Parathyroid adenoma (tissue), 2 donors: Measurements from ENCODE around the gene ADPRHL1.
"Not testable (repeated sequence)": the region's sequence is repeated elsewhere in the genome, so short reads cannot be mapped to it uniquely, and the experiment has no call there.

Source experiments
- H2AFZ ChIP-seq: fragments of 300-600 bp; sonication (generic); one replicate; pipeline ENCODE4 v1.7.0; 2017; ENCODE audit warnings: antibody characterized with exemption, mild to moderate bottlenecking
- H3K27ac ChIP-seq: fragments of 300-600 bp; sonication (generic); one replicate; pipeline ENCODE4 v1.7.0; 2017
- H3K27me3 ChIP-seq: fragments of 300-600 bp; sonication (generic); one replicate; pipeline ENCODE4 v1.7.0; 2017; ENCODE audit warnings: low read length; ENCODE audit not compliant: control insufficient read depth, insufficient read depth
- H3K36me3 ChIP-seq: fragments of 300-600 bp; sonication (generic); one replicate; pipeline ENCODE4 v1.7.0; 2017; ENCODE audit warnings: low read length; ENCODE audit not compliant: control insufficient read depth, insufficient read depth
- H3K4me1 ChIP-seq: fragments of 300-600 bp; sonication (generic); one replicate; pipeline ENCODE4 v1.7.0; 2017; ENCODE audit warnings: control low read depth
- H3K4me2 ChIP-seq: fragments of 300-600 bp; sonication (generic); one replicate; pipeline ENCODE4 v1.7.0; 2017; ENCODE audit warnings: low read length
- H3K4me3 ChIP-seq: fragments of 300-600 bp; sonication (generic); one replicate; pipeline ENCODE4 v1.7.0; 2017; ENCODE audit warnings: low read depth, low read length
- H3K79me2 ChIP-seq: fragments of 300-600 bp; sonication (generic); one replicate; pipeline ENCODE4 v1.7.0; 2017; ENCODE audit warnings: control low read depth
- H3K9ac ChIP-seq: fragments of 300-600 bp; sonication (generic); one replicate; pipeline ENCODE4 v1.7.0; 2017; ENCODE audit warnings: mild to moderate bottlenecking
- H3K9me3 ChIP-seq: fragments of 300-600 bp; sonication (generic); one replicate; pipeline ENCODE4 v1.7.0; 2017; ENCODE audit warnings: low read length; ENCODE audit not compliant: control insufficient read depth
- CTCF ChIP-seq: fragments of 300-600 bp; sonication (generic); IDR thresholded peaks from one replicate; pipeline ENCODE4 v1.7.0; 2017; ENCODE audit warnings: antibody characterized with exemption, mild to moderate bottlenecking
- donor health status: primary hyperparathyroidism.

Gene ADPRHL1

DNA sequence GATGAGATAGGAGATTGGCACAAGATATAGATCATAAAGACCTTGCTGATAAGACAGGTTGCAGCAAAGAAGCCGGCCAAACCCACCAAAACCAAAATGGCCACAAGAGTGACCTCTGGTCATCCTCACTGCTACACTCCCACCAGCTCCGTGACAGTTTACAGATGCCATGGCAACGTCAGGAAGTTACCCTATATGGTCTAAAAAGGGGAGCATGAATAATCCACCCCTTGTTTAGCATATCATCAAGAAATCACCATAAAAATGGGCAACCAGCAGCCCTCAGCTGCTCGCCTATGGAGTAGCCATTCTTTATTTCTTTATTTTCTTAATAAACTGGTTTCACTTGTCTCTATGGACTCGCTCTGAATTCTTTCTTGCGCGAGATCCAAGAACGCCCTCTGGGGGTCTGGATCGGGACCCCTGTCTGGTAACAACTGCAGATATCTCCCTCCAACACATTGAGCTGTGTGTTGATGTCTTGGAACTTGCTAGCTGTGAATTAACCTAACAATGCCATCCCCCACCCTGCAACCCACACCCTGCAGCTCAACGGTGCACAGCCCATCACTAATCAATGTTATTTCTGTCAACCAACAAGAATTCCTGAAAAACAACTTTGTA is 62.3 kb downstream of the ADPRHL1 start:
- no peaks in the 10 kb centered on the region for H3K79me2 ChIP-seq
- no peak overlapping the region for H3K4me2 ChIP-seq
- H3K4me3 ChIP-seq, result no peak overlapping the region
- H3K9ac ChIP-seq, result no peak overlapping the region
- no peak overlapping the region for H2AFZ ChIP-seq
- no peak overlapping the region for H3K27ac ChIP-seq
- H3K36me3 ChIP-seq, result no peaks in the 10 kb centered on the region
- H3K27me3 ChIP-seq, result no peaks in the 10 kb centered on the region
- TF ChIP-seq CTCF, result no peak
- no peaks in the 10 kb centered on the region for H3K4me1 ChIP-seq
- no peaks in the 10 kb centered on the region for H3K9me3 ChIP-seq

DNA sequence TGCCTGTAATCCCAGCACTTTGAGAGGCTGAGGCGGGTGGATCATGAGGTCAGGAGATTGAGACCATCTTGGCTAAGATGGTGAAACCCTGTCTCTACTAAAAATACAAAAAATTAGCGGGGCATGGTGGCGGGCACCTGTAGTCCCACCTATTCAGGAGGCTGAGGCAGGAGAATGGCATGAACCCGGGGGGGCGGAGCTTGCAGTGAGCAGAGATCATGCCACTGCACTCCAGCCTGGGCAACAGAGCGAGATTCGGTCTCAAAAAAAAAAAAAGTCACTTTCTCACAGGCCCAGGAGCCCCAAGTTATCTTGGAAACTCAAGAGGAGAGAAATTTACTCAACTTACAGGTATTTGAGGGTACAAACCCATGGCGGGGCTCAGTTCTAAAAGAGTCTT is 63.7 kb downstream of the ADPRHL1 start:
- H3K27ac ChIP-seq, H3K4me2 ChIP-seq, H3K27me3 ChIP-seq, H3K4me1 ChIP-seq, H3K9me3 ChIP-seq, H3K79me2 ChIP-seq, H3K9ac ChIP-seq, H3K4me3 ChIP-seq, H2AFZ ChIP-seq, H3K36me3 ChIP-seq: not testable (repeated sequence)

- Histone ChIP-seq H3K9ac (no peak overlapping the region), H3K27me3 (no peaks in the 10 kb centered on the region), H2AFZ (no peak overlapping the region), H3K4me1 (no peaks in the 10 kb centered on the region), H3K9me3 (no peaks in the 10 kb centered on the region), H3K79me2 (no peaks in the 10 kb centered on the region), H3K36me3 (no peaks in the 10 kb centered on the region), H3K27ac (no peak overlapping the region), H3K4me3 (no peak overlapping the region), H3K4me2 (no peak overlapping the region)
- TF ChIP-seq CTCF, result no peak
Measured at GRCh38 chr13:113387396-113387795, 65.9 kb downstream of the ADPRHL1 start.

DNA sequence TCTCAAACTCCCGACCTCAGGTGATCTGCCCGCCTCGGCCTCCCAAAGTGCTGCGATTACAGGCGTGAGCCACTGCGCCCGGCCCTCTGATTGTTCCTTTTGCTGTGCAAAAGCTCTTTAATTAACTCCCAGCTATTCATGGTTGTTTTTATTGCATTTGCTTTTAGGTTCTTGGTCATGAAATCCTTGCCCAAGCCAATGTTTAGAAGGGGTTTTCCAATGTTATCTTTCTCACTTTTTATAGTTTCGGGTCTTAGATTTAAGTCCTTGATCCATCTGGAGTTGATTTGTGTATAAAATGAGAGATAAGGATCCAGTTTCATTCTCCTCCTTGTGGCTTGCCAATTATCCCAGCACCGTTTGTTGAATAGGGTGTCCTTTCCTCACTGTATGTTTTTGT is 70.2 kb downstream of the ADPRHL1 start:
- Histone ChIP-seq H3K27me3 (no peaks in the 10 kb centered on the region), H2AFZ (no peak overlapping the region), H3K4me3 (no peak overlapping the region), H3K36me3 (no peaks in the 10 kb centered on the region), H3K9me3 (no peaks in the 10 kb centered on the region), H3K9ac (no peak overlapping the region), H3K4me1 (no peaks in the 10 kb centered on the region), H3K27ac (no peak overlapping the region), H3K79me2 (no peaks in the 10 kb centered on the region), H3K4me2 (no peak overlapping the region)
- no peak for TF ChIP-seq CTCF

- H3K36me3 ChIP-seq, H3K9me3 ChIP-seq, H3K27me3 ChIP-seq: not testable (repeated sequence)
Measured at GRCh38 chr13:113382542-113382941, 70.7 kb downstream of the ADPRHL1 start.

DNA sequence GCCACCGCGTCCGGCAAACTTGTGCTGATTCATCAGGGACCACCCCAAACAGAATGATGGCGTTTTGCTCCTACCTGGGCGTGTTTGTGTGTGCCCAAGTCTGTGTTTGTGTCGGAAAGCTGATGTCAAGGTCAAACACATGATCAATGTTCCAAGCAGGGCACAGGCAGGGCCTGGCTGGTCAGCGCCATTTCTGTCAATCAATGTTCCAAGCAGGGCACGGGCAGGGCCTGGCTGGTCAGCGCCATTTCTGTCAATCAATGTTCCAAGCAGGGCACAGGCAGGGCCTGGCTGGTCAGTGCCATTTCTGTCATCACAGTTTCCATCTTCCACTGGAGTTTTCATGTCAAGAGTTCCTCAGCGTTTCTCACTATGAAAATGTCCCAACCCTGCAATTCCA is 74.5 kb downstream of the ADPRHL1 start:
- no peaks in the 10 kb centered on the region for H3K79me2 ChIP-seq
- H3K9me3 ChIP-seq, result no peaks in the 10 kb centered on the region
- TF ChIP-seq CTCF, result no peak
- H3K4me2 ChIP-seq, result no peak overlapping the region
- no peak overlapping the region for H3K4me3 ChIP-seq
- H3K36me3 ChIP-seq, result no peaks in the 10 kb centered on the region
- H3K9ac ChIP-seq, result no peak overlapping the region
- H3K4me1 ChIP-seq, result no peaks in the 10 kb centered on the region
- no peak overlapping the region for H3K27ac ChIP-seq
- H3K27me3 ChIP-seq, result no peaks in the 10 kb centered on the region
- H2AFZ ChIP-seq, result no peak overlapping the region

More at GRCh38 chr13:113382542-113382941, 70.7 kb downstream of the ADPRHL1 start:
- not testable (repeated sequence) for H3K4me2 ChIP-seq, H3K79me2 ChIP-seq, H3K9ac ChIP-seq, H3K4me3 ChIP-seq, H2AFZ ChIP-seq, H3K4me1 ChIP-seq, H3K27ac ChIP-seq
